Calu3 (cell line): ENCODE results near the gene DBP. TPM values are rescaled to one million over a fixed set of nuclear protein-coding genes. Genes with fewer than 3 reads are reported as not detected.
A peak's percentile ranks its signal among the peaks of the same experiment; 100 is the strongest.
"Not testable (repeated sequence)": the region's sequence is repeated elsewhere in the genome, so short reads cannot be mapped to it uniquely, and the experiment has no call there.

ENCODE experiments used
- BruUV-seq: library from RNA; stranded (reverse); fragments of 400-500 nt; replicated peaks from 2 replicates; lab custom pipeline; 2021; lab: Mats Ljungman, UMichigan
- CTCF ChIA-PET: fragments of 300-600 bp; sonication (Branson Sonifier 250); formaldehyde crosslinking; loops from one replicate; lab custom pipeline; 2022; ENCODE audit warnings: antibody characterized with exemption; lab: Charles Lee
- DNase-seq: peaks from one replicate; pipeline ENCODE4 v3.0.0; 2022
- H3K27ac Mint-ChIP-seq: one replicate; pipeline ENCODE4 v1.8.0; 2022; ENCODE audit warnings: mixed read lengths; ENCODE audit not compliant: unreplicated experiment
- H3K27me3 Mint-ChIP-seq: one replicate; pipeline ENCODE4 v1.8.0; 2022; ENCODE audit warnings: mixed read lengths; ENCODE audit not compliant: unreplicated experiment
- H3K36me3 Mint-ChIP-seq: one replicate; pipeline ENCODE4 v1.8.0; 2022; ENCODE audit warnings: mild to moderate bottlenecking, moderate library complexity, mixed read lengths; ENCODE audit not compliant: insufficient read depth, unreplicated experiment
- H3K4me1 Mint-ChIP-seq: one replicate; pipeline ENCODE4 v1.8.0; 2022; ENCODE audit warnings: mild to moderate bottlenecking, low read depth, mixed read lengths; ENCODE audit not compliant: unreplicated experiment
- H3K4me3 Mint-ChIP-seq: one replicate; pipeline ENCODE4 v1.8.0; 2022; ENCODE audit warnings: mild to moderate bottlenecking, low read depth, moderate library complexity, mixed read lengths; ENCODE audit not compliant: unreplicated experiment
- H3K9me3 Mint-ChIP-seq: one replicate; pipeline ENCODE4 v1.8.0; 2022; ENCODE audit warnings: low read depth, mixed read lengths; ENCODE audit not compliant: unreplicated experiment
- CTCF ChIP-seq: fragments of 200-600 bp; IDR thresholded peaks from one replicate; pipeline ENCODE4 v1.8.0; 2022; ENCODE audit warnings: antibody characterized with exemption; ENCODE audit not compliant: unreplicated experiment
- intact Hi-C: fragments of 100-400 bp; cut with micrococcal nuclease; formaldehyde crosslinking; loops from one replicate; pipeline ENCODE4 v1.10.0; 2022; ENCODE audit not compliant: unreplicated experiment
- total RNA-seq: library from RNA; stranded (reverse); gene quantifications from 2 replicates; pipeline ENCODE4 v1.2.3, GENCODE V29; 2022

DBP gene
- total RNA-seq, 1 experiment from 2014 or later: 4.3 TPM

DNA sequence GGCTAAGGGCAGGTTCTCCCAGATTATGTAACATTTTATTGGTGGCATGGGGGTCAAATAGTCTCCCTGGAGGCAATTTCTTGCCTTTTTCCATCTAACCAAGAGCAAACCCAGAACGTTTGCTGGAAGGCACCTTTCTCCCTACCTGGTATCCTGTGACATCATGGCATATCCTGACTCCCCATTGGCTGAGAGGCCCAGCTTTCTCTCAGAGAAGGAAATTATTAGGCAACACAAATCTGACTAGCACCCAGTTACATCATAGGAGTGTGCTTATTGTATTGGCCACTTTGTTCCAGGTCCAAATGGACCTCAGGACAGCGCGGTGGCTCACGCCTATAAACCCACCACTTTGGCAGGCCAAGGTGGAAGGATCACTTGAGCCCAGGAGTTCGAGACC, 22.6 kb upstream of the DBP start:
- no peaks in the 10 kb centered on the region for H3K27me3 Mint-ChIP-seq
- BruUV-seq: no TSS peak
- no peaks in the 10 kb centered on the region for H3K9me3 Mint-ChIP-seq
- peaks cover 17% of the 10 kb centered on the region for H3K4me1 Mint-ChIP-seq
- DNase-seq: peak; percentile 44
- no peak for TF ChIP-seq CTCF
- H3K4me3 Mint-ChIP-seq: no peak overlapping the region
- peaks cover 6% of the 10 kb centered on the region for H3K36me3 Mint-ChIP-seq
- H3K27ac Mint-ChIP-seq: no peak overlapping the region
- CTCF ChIA-PET: interaction anchor here (0.5 to 0.6 kb wide), 3 partner anchors 8 to 562 kb away, joined by 3 to 7 read pairs (median 3); no protein-coding TSS in a partner anchor
- intact Hi-C loops: no loop called here

DNA sequence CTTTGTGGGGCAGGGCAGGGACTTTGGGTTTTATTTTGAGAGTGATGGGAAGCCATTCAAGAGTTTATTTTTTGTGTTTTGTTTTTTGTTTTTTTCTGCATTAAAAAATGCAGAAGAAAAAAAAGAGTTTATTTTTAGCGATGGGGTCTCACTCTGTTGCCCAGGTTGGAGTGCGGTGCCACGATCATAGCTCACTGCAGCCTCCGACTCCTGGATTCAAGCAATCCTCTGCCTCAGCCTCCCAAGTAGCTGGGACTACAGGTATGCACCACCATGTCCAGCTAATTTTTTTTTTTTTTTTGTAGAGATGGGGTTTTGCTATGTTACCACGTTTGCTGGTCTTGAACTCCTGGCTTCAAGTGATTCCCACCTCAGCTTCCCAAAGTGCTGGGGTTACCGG, 21.3 kb upstream of the DBP start:
- Mint-ChIP-seq H3K36me3 (peaks cover 6% of the 10 kb centered on the region), H3K27me3 (no peaks in the 10 kb centered on the region), H3K27ac (no peak overlapping the region), H3K4me1 (peaks cover 17% of the 10 kb centered on the region), H3K4me3 (no peak overlapping the region), H3K9me3 (no peaks in the 10 kb centered on the region)
- CTCF ChIA-PET: interaction anchor here (0.6 kb wide), 1 partner anchor 153 kb away, joined by 5 read pairs; no protein-coding TSS in a partner anchor
- no TSS peak for BruUV-seq
- TF ChIP-seq CTCF: no peak
- DNase-seq: no peak
- intact Hi-C loops: no loop called here

DNA sequence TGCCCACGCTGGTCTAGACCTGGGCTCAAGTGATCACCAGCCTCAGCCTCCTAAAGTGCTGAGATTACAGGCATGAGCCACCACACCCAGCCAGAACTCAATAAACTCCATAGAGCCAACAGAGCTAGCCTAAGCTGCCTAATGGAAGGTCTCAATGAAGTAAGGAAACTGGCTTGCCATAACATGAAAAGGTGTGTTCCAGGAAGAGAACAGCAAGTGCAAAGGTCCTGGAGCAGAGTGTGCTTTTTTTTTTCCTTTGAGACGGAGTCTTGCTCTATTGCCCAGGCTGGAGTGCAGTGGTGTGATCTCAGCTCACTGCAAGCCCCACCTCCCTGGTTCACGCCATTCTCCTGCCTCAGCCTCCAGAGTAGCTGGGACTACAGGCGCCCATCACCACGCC, 20.6 kb upstream of the DBP start:
- DNase-seq, H3K9me3 Mint-ChIP-seq, H3K36me3 Mint-ChIP-seq, H3K27ac Mint-ChIP-seq, BruUV-seq, H3K27me3 Mint-ChIP-seq, H3K4me3 Mint-ChIP-seq, intact Hi-C loops: not testable (repeated sequence)
- peaks cover 17% of the 10 kb centered on the region for H3K4me1 Mint-ChIP-seq
- CTCF ChIA-PET: interaction anchor here (0.7 to 1.1 kb wide), 2 partner anchors 12 to 18 kb away, joined by 3 to 6 read pairs; partner anchors contain the start of gene CA11

- Mint-ChIP-seq H3K4me3 (no peak overlapping the region), H3K9me3 (no peaks in the 10 kb centered on the region), H3K4me1 (peaks cover 17% of the 10 kb centered on the region), H3K36me3 (peaks cover 6% of the 10 kb centered on the region), H3K27ac (no peak overlapping the region), H3K27me3 (no peaks in the 10 kb centered on the region)
- no TSS peak for BruUV-seq
- TF ChIP-seq CTCF: no peak
- intact Hi-C loops: no loop called here
- no peak for DNase-seq
- CTCF ChIA-PET: interaction anchor here (0.7 to 1.1 kb wide), 4 partner anchors 10 to 19 kb away, joined by 3 to 6 read pairs (median 3); partner anchors contain the start of gene CA11
Measured at GRCh38 chr19:48656840-48657474, 19.8 kb upstream of the DBP start.
